Fibroblast of lung (primary cell): ENCODE measurements around the gene AQP5. TPM values are rescaled to one million over a fixed set of nuclear protein-coding genes. Genes with fewer than 3 reads are reported as not detected.

Experiments
- DNase-seq, 2 donors: peaks; one replicate each; pipeline versions ENCODE4 v3.0.0 to v3.0.0-alpha.2; 2010; ENCODE audit warnings: low read depth in 2 of 2
- H2AFZ ChIP-seq: 2 replicates; pipeline ENCODE4 v1.5.1; 2012; ENCODE audit warnings: low read length, control low read depth, inconsistent platforms
- H3K27ac ChIP-seq: 2 replicates; pipeline ENCODE4 v1.5.1; 2011; ENCODE audit warnings: low read length, control low read depth; ENCODE audit not compliant: insufficient read depth
- H3K27me3 ChIP-seq: 2 replicates; pipeline ENCODE4 v1.5.1; 2011; ENCODE audit warnings: mild to moderate bottlenecking, low read length; ENCODE audit not compliant: control insufficient read depth, insufficient read depth
- H3K36me3 ChIP-seq: 2 replicates; pipeline ENCODE4 v1.5.1; 2011; ENCODE audit warnings: low read length; ENCODE audit not compliant: control insufficient read depth, insufficient read depth
- H3K4me1 ChIP-seq: 2 replicates; pipeline ENCODE4 v1.5.1; 2011; ENCODE audit warnings: low read length; ENCODE audit not compliant: control insufficient read depth, insufficient read depth; ENCODE audit errors: extremely low read depth
- H3K4me2 ChIP-seq: 2 replicates; pipeline ENCODE4 v1.5.1; 2011; ENCODE audit warnings: low read length, control low read depth; ENCODE audit not compliant: insufficient read depth; ENCODE audit errors: extremely low read depth
- H3K4me3 ChIP-seq, 4 experiments: fragments of 200-600 bp in 1 of 4; sonication (generic) in 1 of 4; replicated peaks in 1 of 4; 2 replicates each; pipeline ENCODE4 v1.5.1; 2011 to 2016; ENCODE audit warnings: low read length in 4 of 4, low read depth in 3 of 4, mild to moderate bottlenecking in 3 of 4, control low read depth in 2 of 4, inconsistent platforms in 1 of 4, mixed read lengths in 1 of 4; ENCODE audit not compliant: insufficient read depth in 1 of 4; ENCODE audit errors: control extremely low read depth in 1 of 4
- H3K79me2 ChIP-seq: 2 replicates; pipeline ENCODE4 v1.5.1; 2012; ENCODE audit warnings: mild to moderate bottlenecking, low read length, inconsistent platforms; ENCODE audit not compliant: control insufficient read depth, insufficient read depth
- H3K9ac ChIP-seq: 2 replicates; pipeline ENCODE4 v1.5.1; 2011; ENCODE audit warnings: mild to moderate bottlenecking, low read length, control low read depth; ENCODE audit not compliant: insufficient read depth
- H3K9me3 ChIP-seq: 2 replicates; pipeline ENCODE4 v1.5.1; 2012; ENCODE audit warnings: low read depth, low read length; ENCODE audit not compliant: control insufficient read depth, insufficient read depth
- H4K20me1 ChIP-seq: 2 replicates; pipeline ENCODE4 v1.5.1; 2011; ENCODE audit warnings: low read length; ENCODE audit not compliant: control insufficient read depth, insufficient read depth; ENCODE audit errors: extremely low read depth
- CTCF ChIP-seq, 2 donors: IDR thresholded peaks in 1 of 2; conservative IDR thresholded peaks in 1 of 2; 1 replicate in 1 of 2; 2 replicates in 1 of 2; pipeline ENCODE4 v1.5.1; 2011 to 2012; ENCODE audit warnings: low read length in 2 of 2, control low read depth in 1 of 2, inconsistent platforms in 1 of 2, low read depth in 1 of 2, mild to moderate bottlenecking in 1 of 2
- EZH2 ChIP-seq: IDR thresholded peaks from 2 replicates; pipeline ENCODE4 v1.5.1; 2012; ENCODE audit warnings: low read length, control low read depth, mild to moderate bottlenecking; ENCODE audit errors: missing control alignments
- polyA plus RNA-seq, 2 donors: library from polyadenylated mRNA; depleted of rRNA in 1 of 2; stranded (reverse) in 1 of 2; unstranded in 1 of 2; fragments of >200 nt; gene quantifications; 2 replicates each; pipeline ENCODE4 v1.2.1, GENCODE V29; 2011 to 2012; ENCODE audit warnings: missing spikeins in 1 of 2
- total RNA-seq: library from RNA; depleted of rRNA; stranded (reverse); fragments of >200 nt; gene quantifications from 2 replicates; pipeline ENCODE4 v1.2.1, GENCODE V29; 2014

The AQP5 gene
- total and polyA plus RNA-seq, 2 donors (not counting 1 experiment from before 2014, with no cell fraction given): not detected

DNA sequence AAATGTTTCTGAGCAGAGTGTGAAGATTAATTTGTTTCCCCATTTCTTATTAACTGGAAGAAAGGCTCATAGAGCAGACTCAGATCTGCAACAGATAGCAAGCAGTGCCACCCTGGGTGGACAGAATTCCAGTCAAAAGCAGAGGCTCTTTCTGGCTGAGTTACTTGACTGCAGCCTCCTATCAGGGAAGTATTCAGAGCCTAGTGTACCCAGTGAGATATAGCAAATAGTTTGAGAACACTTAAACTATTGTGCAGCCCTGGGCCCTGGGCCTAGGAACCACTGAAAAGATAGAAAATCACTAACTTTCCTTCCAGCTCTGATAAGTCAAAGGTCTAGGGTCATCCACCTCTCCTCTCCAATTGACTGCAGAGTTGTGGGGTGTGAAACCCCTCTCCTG is 22.4 kb upstream of the AQP5 start:
- Histone ChIP-seq H3K36me3 (no peaks in the 10 kb centered on the region), H3K9me3 (no peaks in the 10 kb centered on the region), H3K79me2 (no peaks in the 10 kb centered on the region), H3K27ac (no peak overlapping the region), H3K27me3 (no peaks in the 10 kb centered on the region), H4K20me1 (no peaks in the 10 kb centered on the region), H3K4me2 (no peak overlapping the region), H2AFZ (no peak overlapping the region), H3K4me3 (no peak overlapping the region), H3K4me1 (no peaks in the 10 kb centered on the region), H3K9ac (no peak overlapping the region)
- TF ChIP-seq CTCF (conservative IDR thresholded peaks at IDR 0.05 in 1 of 2, IDR thresholded peaks at IDR 0.05 in 1 of 2; ENCODE audit: low read depth in 1 of 2, low read length in 2 of 2) (no peak), EZH2 (no peak)
- DNase-seq: no peak

DNA sequence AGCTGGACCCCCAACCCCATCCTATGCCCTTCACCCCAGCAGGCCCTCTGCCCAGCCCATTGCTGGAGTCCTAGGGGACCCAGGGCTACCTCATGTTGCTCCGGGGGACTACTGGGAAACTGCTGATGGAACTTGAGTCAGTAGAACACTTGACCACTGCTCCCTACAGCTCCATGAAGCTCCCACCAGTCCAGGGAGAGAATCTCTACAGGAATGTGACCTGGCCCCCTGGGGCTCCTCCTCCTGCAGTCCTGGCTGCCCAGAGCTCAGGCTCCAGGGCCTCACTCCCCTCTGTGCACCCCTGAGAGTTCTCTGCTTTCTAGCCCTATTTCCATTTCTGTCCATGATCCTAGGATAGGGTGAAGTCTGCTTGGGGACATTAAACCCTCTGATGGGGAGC is 22.0 kb upstream of the AQP5 start:
- no peak overlapping the region for H3K9ac ChIP-seq
- H3K27me3 ChIP-seq: no peaks in the 10 kb centered on the region
- TF ChIP-seq CTCF (conservative IDR thresholded peaks at IDR 0.05 in 1 of 2, IDR thresholded peaks at IDR 0.05 in 1 of 2; ENCODE audit: low read depth in 1 of 2, low read length in 2 of 2) (no peak), EZH2 (no peak)
- H3K4me1 ChIP-seq: no peaks in the 10 kb centered on the region
- H3K4me3 ChIP-seq: no peak overlapping the region
- H3K79me2 ChIP-seq: no peaks in the 10 kb centered on the region
- H2AFZ ChIP-seq: no peak overlapping the region
- H3K9me3 ChIP-seq: no peaks in the 10 kb centered on the region
- H3K27ac ChIP-seq: no peak overlapping the region
- H3K36me3 ChIP-seq: no peaks in the 10 kb centered on the region
- H4K20me1 ChIP-seq: no peaks in the 10 kb centered on the region
- no peak overlapping the region for H3K4me2 ChIP-seq
- no peak for DNase-seq

- H3K79me2 ChIP-seq: no peaks in the 10 kb centered on the region
- no peaks in the 10 kb centered on the region for H3K4me1 ChIP-seq
- no peak for DNase-seq
- no peak overlapping the region for H3K4me3 ChIP-seq
- H3K27me3 ChIP-seq: no peaks in the 10 kb centered on the region
- no peak overlapping the region for H2AFZ ChIP-seq
- H3K9ac ChIP-seq: no peak overlapping the region
- H3K9me3 ChIP-seq: no peaks in the 10 kb centered on the region
- no peak overlapping the region for H3K4me2 ChIP-seq
- no peaks in the 10 kb centered on the region for H3K36me3 ChIP-seq
- H3K27ac ChIP-seq: no peak overlapping the region
- no peak for TF ChIP-seq CTCF (conservative IDR thresholded peaks at IDR 0.05 in 1 of 2, IDR thresholded peaks at IDR 0.05 in 1 of 2; ENCODE audit: low read depth in 1 of 2, low read length in 2 of 2)
- TF ChIP-seq EZH2: no peak
- no peaks in the 10 kb centered on the region for H4K20me1 ChIP-seq
Observed at GRCh38 chr12:49941556-49942511, 19.8 kb upstream of the AQP5 start.
